ENCODE measurements around the gene MYBBP1A.

The MYBBP1A gene

GRCh38 chr17:4520060-4520893 is 34.9 kb downstream of the MYBBP1A start:
- no peak for DNase-seq (ENCODE audit: low read depth in 3 of 3)

- DNase-seq (ENCODE audit: low read depth in 3 of 3): no peak
Observed at GRCh38 chr17:4519361-4519788, 35.8 kb downstream of the MYBBP1A start.

GRCh38 chr17:4518901-4519300 is 36.3 kb downstream of the MYBBP1A start:
- no peak for DNase-seq (ENCODE audit: low read depth in 3 of 3)

- DNase-seq (ENCODE audit: low read depth in 3 of 3): no peak
Observed at GRCh38 chr17:4516735-4517134, 38.4 kb downstream of the MYBBP1A start.

- DNase-seq (ENCODE audit: low read depth in 3 of 3): no peak
Observed at GRCh38 chr17:4515501-4515900, 39.7 kb downstream of the MYBBP1A start.

- no peak for DNase-seq (ENCODE audit: low read depth in 3 of 3)
Observed at GRCh38 chr17:4514779-4515178, 40.4 kb downstream of the MYBBP1A start.

- no peak for DNase-seq (ENCODE audit: low read depth in 3 of 3)
Observed at GRCh38 chr17:4514206-4514605, 41.0 kb downstream of the MYBBP1A start.

- no peak for DNase-seq (ENCODE audit: low read depth in 3 of 3)
Observed at GRCh38 chr17:4513113-4514032, 41.8 kb downstream of the MYBBP1A start.

GRCh38 chr17:4512156-4513112 is 42.8 kb downstream of the MYBBP1A start:
- DNase-seq (ENCODE audit: low read depth in 3 of 3): no peak

- no peak for DNase-seq (ENCODE audit: low read depth in 3 of 3)
Observed at GRCh38 chr17:4511199-4511932, 43.8 kb downstream of the MYBBP1A start.

GRCh38 chr17:4510618-4510941 is 44.6 kb downstream of the MYBBP1A start:
- no peak for DNase-seq (ENCODE audit: low read depth in 3 of 3)

GRCh38 chr17:4509923-4510617 is 45.1 kb downstream of the MYBBP1A start:
- no peak for DNase-seq (ENCODE audit: low read depth in 3 of 3)

GRCh38 chr17:4509401-4509800 is 45.8 kb downstream of the MYBBP1A start:
- no peak for DNase-seq (ENCODE audit: low read depth in 3 of 3)

- no peak for DNase-seq (ENCODE audit: low read depth in 3 of 3)
Observed at GRCh38 chr17:4508207-4508606, 47.0 kb downstream of the MYBBP1A start.

GRCh38 chr17:4507361-4508111 is 47.6 kb downstream of the MYBBP1A start:
- no peak for DNase-seq (ENCODE audit: low read depth in 3 of 3)

GRCh38 chr17:4506892-4507291 is 48.3 kb downstream of the MYBBP1A start:
- DNase-seq (ENCODE audit: low read depth in 3 of 3): no peak

GRCh38 chr17:4506175-4506813 is 48.9 kb downstream of the MYBBP1A start:
- DNase-seq (ENCODE audit: low read depth in 3 of 3): no peak

GRCh38 chr17:4505187-4505586 is 50.0 kb downstream of the MYBBP1A start:
- no peak for DNase-seq (ENCODE audit: low read depth in 3 of 3)

GRCh38 chr17:4504188-4504587 is 51.0 kb downstream of the MYBBP1A start:
- no peak for DNase-seq (ENCODE audit: low read depth in 3 of 3)
